ENCODE results near the gene RIMBP2. TPM values are rescaled to one million over a fixed set of nuclear protein-coding genes. Genes with fewer than 3 reads are reported as not detected.

The RIMBP2 gene
- total and polyA plus RNA-seq, 2 experiments from 2014 or later: 0.31 to 0.37 TPM

DNA sequence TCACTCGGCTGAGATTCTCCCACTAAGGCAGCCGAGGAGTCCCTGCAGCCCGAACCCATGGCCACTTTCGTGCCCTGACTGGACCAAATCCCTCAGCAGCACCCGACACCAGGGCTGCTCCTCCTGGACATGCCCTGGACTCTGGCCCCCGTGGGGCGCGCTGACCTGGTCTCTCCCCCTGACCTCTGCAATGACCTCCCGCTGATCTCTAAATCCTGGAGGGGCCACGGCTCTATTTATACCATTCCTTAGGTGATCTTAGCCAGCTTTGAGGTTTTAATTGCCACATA, 230.0 kb downstream of the RIMBP2 start:
- Mint-ChIP-seq H3K27ac (no peak overlapping the region), H3K4me1 (peaks cover 4% of the 10 kb centered on the region)
- H3K27me3 ChIP-seq (ENCODE audit: insufficient read depth): no peaks in the 10 kb centered on the region

More for the DNA sequence above, 230.0 kb downstream of the RIMBP2 start:
- Histone ChIP-seq H3K36me3 (ENCODE audit: insufficient read depth) (no peaks in the 10 kb centered on the region), H3K4me3 (no peak overlapping the region), H4K20me1 (replicated peaks; ENCODE audit: insufficient read depth) (no peaks in the 10 kb centered on the region), H2AFZ (no peak overlapping the region), H3K79me2 (replicated peaks; ENCODE audit: insufficient read depth) (no peaks in the 10 kb centered on the region), H3K9me2 (ENCODE audit: insufficient read depth) (no peaks in the 10 kb centered on the region), H3F3A (replicated peaks; ENCODE audit: low read depth) (no peaks in the 10 kb centered on the region), H3K27ac (ENCODE audit: low read depth) (no peak overlapping the region), H3K4me1 (ENCODE audit: insufficient read depth) (no peaks in the 10 kb centered on the region), H3K4me2 (no peak overlapping the region)
- Mint-ChIP-seq H3K36me3 (ENCODE audit: low read depth) (peaks cover 29% of the 10 kb centered on the region; the same call in 2 of the 3 replicates), H3K4me3 (no peak overlapping the region), H3K27me3 (ENCODE audit: insufficient read depth, low read depth, poor library complexity) (peaks cover 7% of the 10 kb centered on the region), H3K9me3 (peaks cover 87% of the 10 kb centered on the region)
- ATAC-seq (no peak), DNase-seq (ENCODE audit: low spot score) (no peak)
- TF ChIP-seq, protein P1, sequence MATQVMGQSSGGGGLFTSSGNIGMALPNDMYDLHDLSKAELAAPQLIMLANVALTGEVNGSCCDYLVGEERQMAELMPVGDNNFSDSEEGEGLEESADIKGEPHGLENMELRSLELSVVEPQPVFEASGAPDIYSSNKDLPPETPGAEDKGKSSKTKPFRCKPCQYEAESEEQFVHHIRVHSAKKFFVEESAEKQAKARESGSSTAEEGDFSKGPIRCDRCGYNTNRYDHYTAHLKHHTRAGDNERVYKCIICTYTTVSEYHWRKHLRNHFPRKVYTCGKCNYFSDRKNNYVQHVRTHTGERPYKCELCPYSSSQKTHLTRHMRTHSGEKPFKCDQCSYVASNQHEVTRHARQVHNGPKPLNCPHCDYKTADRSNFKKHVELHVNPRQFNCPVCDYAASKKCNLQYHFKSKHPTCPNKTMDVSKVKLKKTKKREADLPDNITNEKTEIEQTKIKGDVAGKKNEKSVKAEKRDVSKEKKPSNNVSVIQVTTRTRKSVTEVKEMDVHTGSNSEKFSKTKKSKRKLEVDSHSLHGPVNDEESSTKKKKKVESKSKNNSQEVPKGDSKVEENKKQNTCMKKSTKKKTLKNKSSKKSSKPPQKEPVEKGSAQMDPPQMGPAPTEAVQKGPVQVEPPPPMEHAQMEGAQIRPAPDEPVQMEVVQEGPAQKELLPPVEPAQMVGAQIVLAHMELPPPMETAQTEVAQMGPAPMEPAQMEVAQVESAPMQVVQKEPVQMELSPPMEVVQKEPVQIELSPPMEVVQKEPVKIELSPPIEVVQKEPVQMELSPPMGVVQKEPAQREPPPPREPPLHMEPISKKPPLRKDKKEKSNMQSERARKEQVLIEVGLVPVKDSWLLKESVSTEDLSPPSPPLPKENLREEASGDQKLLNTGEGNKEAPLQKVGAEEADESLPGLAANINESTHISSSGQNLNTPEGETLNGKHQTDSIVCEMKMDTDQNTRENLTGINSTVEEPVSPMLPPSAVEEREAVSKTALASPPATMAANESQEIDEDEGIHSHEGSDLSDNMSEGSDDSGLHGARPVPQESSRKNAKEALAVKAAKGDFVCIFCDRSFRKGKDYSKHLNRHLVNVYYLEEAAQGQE (IDR thresholded peaks at IDR 0.05; ENCODE audit: unreplicated experiment): no peak
- TF ChIP-seq, protein P2, sequence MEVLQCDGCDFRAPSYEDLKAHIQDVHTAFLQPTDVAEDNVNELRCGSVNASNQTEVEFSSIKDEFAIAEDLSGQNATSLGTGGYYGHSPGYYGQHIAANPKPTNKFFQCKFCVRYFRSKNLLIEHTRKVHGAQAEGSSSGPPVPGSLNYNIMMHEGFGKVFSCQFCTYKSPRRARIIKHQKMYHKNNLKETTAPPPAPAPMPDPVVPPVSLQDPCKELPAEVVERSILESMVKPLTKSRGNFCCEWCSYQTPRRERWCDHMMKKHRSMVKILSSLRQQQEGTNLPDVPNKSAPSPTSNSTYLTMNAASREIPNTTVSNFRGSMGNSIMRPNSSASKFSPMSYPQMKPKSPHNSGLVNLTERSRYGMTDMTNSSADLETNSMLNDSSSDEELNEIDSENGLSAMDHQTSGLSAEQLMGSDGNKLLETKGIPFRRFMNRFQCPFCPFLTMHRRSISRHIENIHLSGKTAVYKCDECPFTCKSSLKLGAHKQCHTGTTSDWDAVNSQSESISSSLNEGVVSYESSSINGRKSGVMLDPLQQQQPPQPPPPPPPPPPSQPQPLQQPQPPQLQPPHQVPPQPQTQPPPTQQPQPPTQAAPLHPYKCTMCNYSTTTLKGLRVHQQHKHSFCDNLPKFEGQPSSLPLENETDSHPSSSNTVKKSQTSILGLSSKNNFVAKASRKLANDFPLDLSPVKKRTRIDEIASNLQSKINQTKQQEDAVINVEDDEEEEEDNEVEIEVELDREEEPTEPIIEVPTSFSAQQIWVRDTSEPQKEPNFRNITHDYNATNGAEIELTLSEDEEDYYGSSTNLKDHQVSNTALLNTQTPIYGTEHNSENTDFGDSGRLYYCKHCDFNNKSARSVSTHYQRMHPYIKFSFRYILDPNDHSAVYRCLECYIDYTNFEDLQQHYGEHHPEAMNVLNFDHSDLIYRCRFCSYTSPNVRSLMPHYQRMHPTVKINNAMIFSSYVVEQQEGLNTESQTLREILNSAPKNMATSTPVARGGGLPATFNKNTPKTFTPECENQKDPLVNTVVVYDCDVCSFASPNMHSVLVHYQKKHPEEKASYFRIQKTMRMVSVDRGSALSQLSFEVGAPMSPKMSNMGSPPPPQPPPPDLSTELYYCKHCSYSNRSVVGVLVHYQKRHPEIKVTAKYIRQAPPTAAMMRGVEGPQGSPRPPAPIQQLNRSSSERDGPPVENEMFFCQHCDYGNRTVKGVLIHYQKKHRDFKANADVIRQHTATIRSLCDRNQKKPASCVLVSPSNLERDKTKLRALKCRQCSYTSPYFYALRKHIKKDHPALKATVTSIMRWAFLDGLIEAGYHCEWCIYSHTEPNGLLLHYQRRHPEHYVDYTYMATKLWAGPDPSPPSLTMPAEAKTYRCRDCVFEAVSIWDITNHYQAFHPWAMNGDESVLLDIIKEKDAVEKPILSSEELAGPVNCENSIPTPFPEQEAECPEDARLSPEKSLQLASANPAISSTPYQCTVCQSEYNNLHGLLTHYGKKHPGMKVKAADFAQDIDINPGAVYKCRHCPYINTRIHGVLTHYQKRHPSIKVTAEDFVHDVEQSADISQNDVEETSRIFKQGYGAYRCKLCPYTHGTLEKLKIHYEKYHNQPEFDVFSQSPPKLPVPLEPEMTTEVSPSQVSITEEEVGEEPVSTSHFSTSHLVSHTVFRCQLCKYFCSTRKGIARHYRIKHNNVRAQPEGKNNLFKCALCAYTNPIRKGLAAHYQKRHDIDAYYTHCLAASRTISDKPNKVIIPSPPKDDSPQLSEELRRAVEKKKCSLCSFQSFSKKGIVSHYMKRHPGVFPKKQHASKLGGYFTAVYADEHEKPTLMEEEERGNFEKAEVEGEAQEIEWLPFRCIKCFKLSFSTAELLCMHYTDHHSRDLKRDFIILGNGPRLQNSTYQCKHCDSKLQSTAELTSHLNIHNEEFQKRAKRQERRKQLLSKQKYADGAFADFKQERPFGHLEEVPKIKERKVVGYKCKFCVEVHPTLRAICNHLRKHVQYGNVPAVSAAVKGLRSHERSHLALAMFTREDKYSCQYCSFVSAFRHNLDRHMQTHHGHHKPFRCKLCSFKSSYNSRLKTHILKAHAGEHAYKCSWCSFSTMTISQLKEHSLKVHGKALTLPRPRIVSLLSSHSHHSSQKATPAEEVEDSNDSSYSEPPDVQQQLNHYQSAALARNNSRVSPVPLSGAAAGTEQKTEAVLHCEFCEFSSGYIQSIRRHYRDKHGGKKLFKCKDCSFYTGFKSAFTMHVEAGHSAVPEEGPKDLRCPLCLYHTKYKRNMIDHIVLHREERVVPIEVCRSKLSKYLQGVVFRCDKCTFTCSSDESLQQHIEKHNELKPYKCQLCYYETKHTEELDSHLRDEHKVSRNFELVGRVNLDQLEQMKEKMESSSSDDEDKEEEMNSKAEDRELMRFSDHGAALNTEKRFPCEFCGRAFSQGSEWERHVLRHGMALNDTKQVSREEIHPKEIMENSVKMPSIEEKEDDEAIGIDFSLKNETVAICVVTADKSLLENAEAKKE (CRISPR knock-in tag; IDR thresholded peaks at IDR 0.05): no peak
- TF ChIP-seq, protein P3, sequence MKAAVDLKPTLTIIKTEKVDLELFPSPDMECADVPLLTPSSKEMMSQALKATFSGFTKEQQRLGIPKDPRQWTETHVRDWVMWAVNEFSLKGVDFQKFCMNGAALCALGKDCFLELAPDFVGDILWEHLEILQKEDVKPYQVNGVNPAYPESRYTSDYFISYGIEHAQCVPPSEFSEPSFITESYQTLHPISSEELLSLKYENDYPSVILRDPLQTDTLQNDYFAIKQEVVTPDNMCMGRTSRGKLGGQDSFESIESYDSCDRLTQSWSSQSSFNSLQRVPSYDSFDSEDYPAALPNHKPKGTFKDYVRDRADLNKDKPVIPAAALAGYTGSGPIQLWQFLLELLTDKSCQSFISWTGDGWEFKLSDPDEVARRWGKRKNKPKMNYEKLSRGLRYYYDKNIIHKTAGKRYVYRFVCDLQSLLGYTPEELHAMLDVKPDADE (IDR thresholded peaks at IDR 0.05): no peak
- no peak for TF ChIP-seq POLR2AphosphoS5 (IDR thresholded peaks at IDR 0.05; ENCODE audit: low read depth)
- no peak for TF ChIP-seq EZH2 (IDR thresholded peaks at IDR 0.05; ENCODE audit: low read depth, unreplicated experiment)
- TF ChIP-seq JUNB (IDR thresholded peaks at IDR 0.05; ENCODE audit: unreplicated experiment): no peak
- TF ChIP-seq, protein P4, sequence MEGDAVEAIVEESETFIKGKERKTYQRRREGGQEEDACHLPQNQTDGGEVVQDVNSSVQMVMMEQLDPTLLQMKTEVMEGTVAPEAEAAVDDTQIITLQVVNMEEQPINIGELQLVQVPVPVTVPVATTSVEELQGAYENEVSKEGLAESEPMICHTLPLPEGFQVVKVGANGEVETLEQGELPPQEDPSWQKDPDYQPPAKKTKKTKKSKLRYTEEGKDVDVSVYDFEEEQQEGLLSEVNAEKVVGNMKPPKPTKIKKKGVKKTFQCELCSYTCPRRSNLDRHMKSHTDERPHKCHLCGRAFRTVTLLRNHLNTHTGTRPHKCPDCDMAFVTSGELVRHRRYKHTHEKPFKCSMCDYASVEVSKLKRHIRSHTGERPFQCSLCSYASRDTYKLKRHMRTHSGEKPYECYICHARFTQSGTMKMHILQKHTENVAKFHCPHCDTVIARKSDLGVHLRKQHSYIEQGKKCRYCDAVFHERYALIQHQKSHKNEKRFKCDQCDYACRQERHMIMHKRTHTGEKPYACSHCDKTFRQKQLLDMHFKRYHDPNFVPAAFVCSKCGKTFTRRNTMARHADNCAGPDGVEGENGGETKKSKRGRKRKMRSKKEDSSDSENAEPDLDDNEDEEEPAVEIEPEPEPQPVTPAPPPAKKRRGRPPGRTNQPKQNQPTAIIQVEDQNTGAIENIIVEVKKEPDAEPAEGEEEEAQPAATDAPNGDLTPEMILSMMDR (conservative IDR thresholded peaks at IDR 0.05; ENCODE audit: low read depth in 2 of 2): no peak
- TF ChIP-seq STAT1 (IDR thresholded peaks at IDR 0.05; ENCODE audit: unreplicated experiment): no peak
